SK-N-SH treated with all-trans-retinoic acid at 6 μM for 48 hours (cell line): ENCODE results near the gene ACSL5.

Source experiments
- ATAC-seq: fragments of 200-7000 bp; cut with Tn5 transposase; 3 replicates; pipeline ENCODE4 v1.9.1; 2020; ENCODE audit warnings: mild to moderate bottlenecking, moderate library complexity
- ARNTL ChIP-seq: fragments of 450-650 bp; formaldehyde crosslinking; IDR thresholded peaks from 2 replicates; pipeline ENCODE4 v1.5.0; 2020; ENCODE audit warnings: low read depth, mild to moderate bottlenecking, moderate library complexity, borderline replicate concordance
- BACH2 ChIP-seq: fragments of 250-450 bp; sonication (Bioruptor Pico); IDR thresholded peaks from 2 replicates; pipeline ENCODE4 v1.9.0; 2021; ENCODE audit warnings: mild to moderate bottlenecking, borderline replicate concordance
- CREB5 ChIP-seq: fragments of 250-450 bp; sonication (Bioruptor Pico); IDR thresholded peaks from 2 replicates; pipeline ENCODE4 v1.5.1; 2020; ENCODE audit warnings: low read depth, mild to moderate bottlenecking, moderate library complexity
- CSDC2 ChIP-seq: fragments of 250-450 bp; sonication (Bioruptor Pico); IDR thresholded peaks from 2 replicates; pipeline ENCODE4 v1.5.0; 2020; ENCODE audit warnings: mild to moderate bottlenecking, moderate library complexity
- GLIS3 ChIP-seq: fragments of 250-450 bp; sonication (Bioruptor Pico); IDR thresholded peaks from 2 replicates; pipeline ENCODE4 v1.5.0; 2020; ENCODE audit warnings: mild to moderate bottlenecking, moderate library complexity
- ISL1 ChIP-seq: fragments of 250-450 bp; sonication (Bioruptor Pico); IDR thresholded peaks from 2 replicates; pipeline ENCODE4 v2.1.2; 2022; ENCODE audit warnings: mild to moderate bottlenecking, moderate library complexity
- OSR1 ChIP-seq: fragments of 250-450 bp; sonication (Bioruptor Pico); IDR thresholded peaks from 2 replicates; pipeline ENCODE4 v1.8.0; 2022; ENCODE audit warnings: moderate library complexity, mild to moderate bottlenecking, inconsistent platforms
- PATZ1 ChIP-seq: fragments of 250-450 bp; sonication (Bioruptor Pico); IDR thresholded peaks from 2 replicates; pipeline ENCODE4 v1.8.0; 2020; ENCODE audit warnings: mild to moderate bottlenecking, moderate library complexity, borderline replicate concordance
- POU6F1 ChIP-seq: fragments of 250-450 bp; sonication (Bioruptor Pico); IDR thresholded peaks from 2 replicates; pipeline ENCODE4 v1.8.0; 2021; ENCODE audit warnings: low read depth, mild to moderate bottlenecking, moderate library complexity, borderline replicate concordance
- PPARA ChIP-seq: fragments of 250-450 bp; sonication (Bioruptor Pico); IDR thresholded peaks from 2 replicates; pipeline ENCODE4 v1.5.0; 2020; ENCODE audit warnings: mild to moderate bottlenecking, borderline replicate concordance
- RARB ChIP-seq: fragments of 250-450 bp; sonication (Bioruptor Pico); IDR thresholded peaks from 2 replicates; pipeline ENCODE4 v1.8.0; 2021; ENCODE audit warnings: mild to moderate bottlenecking, moderate library complexity
- SNAI2 ChIP-seq: fragments of 250-450 bp; sonication (Bioruptor Pico); IDR thresholded peaks from 2 replicates; pipeline ENCODE4 v1.5.0; 2020; ENCODE audit warnings: mild to moderate bottlenecking, moderate library complexity
- TCF4 ChIP-seq: fragments of 250-450 bp; sonication (Bioruptor Pico); IDR thresholded peaks from 2 replicates; pipeline ENCODE4 v1.8.0; 2021; ENCODE audit warnings: mild to moderate bottlenecking, moderate library complexity, borderline replicate concordance
- TOX ChIP-seq: fragments of 250-450 bp; sonication (Bioruptor Pico); IDR thresholded peaks from 2 replicates; pipeline ENCODE4 v1.8.0; 2021; ENCODE audit warnings: mild to moderate bottlenecking, moderate library complexity, borderline replicate concordance
- TSHZ2 ChIP-seq: fragments of 250-450 bp; sonication (Bioruptor Pico); IDR thresholded peaks from 2 replicates; pipeline ENCODE4 v1.5.0; 2020; ENCODE audit warnings: mild to moderate bottlenecking, moderate library complexity
- ZC3H10 ChIP-seq: fragments of 250-450 bp; sonication (Bioruptor Pico); IDR thresholded peaks from 2 replicates; pipeline ENCODE4 v1.5.1; 2021; ENCODE audit warnings: mild to moderate bottlenecking, moderate library complexity
- ZFP30 ChIP-seq: fragments of 450-650 bp; formaldehyde crosslinking; IDR thresholded peaks from 2 replicates; pipeline ENCODE4 v1.5.0; 2022; ENCODE audit warnings: mild to moderate bottlenecking, moderate library complexity
- ZNF565 ChIP-seq: fragments of 450-650 bp; formaldehyde crosslinking; conservative IDR thresholded peaks from 2 replicates; pipeline ENCODE4 v1.5.0; 2020; ENCODE audit warnings: low read depth, mild to moderate bottlenecking, moderate library complexity
- ZNF70 ChIP-seq: fragments of 450-650 bp; formaldehyde crosslinking; IDR thresholded peaks from 2 replicates; pipeline ENCODE4 v1.5.0; 2020; ENCODE audit warnings: mild to moderate bottlenecking, moderate library complexity
- ZNF8 ChIP-seq: fragments of 450-650 bp; formaldehyde crosslinking; IDR thresholded peaks from 2 replicates; pipeline ENCODE4 v1.5.0; 2020; ENCODE audit warnings: mild to moderate bottlenecking, moderate library complexity

ACSL5 gene

GRCh38 chr10:112336556-112337201 is 37.2 kb upstream of the ACSL5 start:
- ATAC-seq: no peak
- TF ChIP-seq OSR1 (CRISPR knock-in tag) (no peak), BACH2 (CRISPR knock-in tag) (no peak), ZNF565 (CRISPR knock-in tag) (no peak), POU6F1 (CRISPR knock-in tag) (no peak), TOX (CRISPR knock-in tag) (no peak), ZFP30 (CRISPR knock-in tag) (no peak), ZNF70 (CRISPR knock-in tag) (no peak)

GRCh38 chr10:112338957-112339356 is 35.0 kb upstream of the ACSL5 start:
- TF ChIP-seq ZNF565 (CRISPR knock-in tag) (no peak), TSHZ2 (CRISPR knock-in tag) (no peak), POU6F1 (CRISPR knock-in tag) (no peak), CREB5 (CRISPR knock-in tag) (no peak), ARNTL (CRISPR knock-in tag) (no peak), CSDC2 (CRISPR knock-in tag) (no peak), ZNF70 (CRISPR knock-in tag) (no peak), TOX (CRISPR knock-in tag) (no peak), OSR1 (CRISPR knock-in tag) (no peak), SNAI2 (no peak), ZFP30 (CRISPR knock-in tag) (no peak), ZNF8 (no peak), GLIS3 (CRISPR knock-in tag) (no peak), PATZ1 (no peak), PPARA (no peak), ZC3H10 (CRISPR knock-in tag) (no peak), TCF4 (no peak), RARB (CRISPR knock-in tag) (no peak), ISL1 (CRISPR knock-in tag) (no peak)
- no peak for ATAC-seq

GRCh38 chr10:112340601-112341000 is 33.3 kb upstream of the ACSL5 start:
- TF ChIP-seq PATZ1 (no peak), TCF4 (peak; percentile 60; the same call in 1 of the 2 replicates)
- TF ChIP-seq, all 23 proteins: peak for 1
- ATAC-seq: no peak
